ENCODE data around the gene NEDD4L.

Gene NEDD4L

GRCh38 chr18:58392324-58393000 is 348.4 kb downstream of the NEDD4L start (continued):
- TF ChIP-seq CTCF (tag by site-specific recombination; IDR thresholded peaks at IDR 0.05) (no peak), ZNF585B (tag by site-specific recombination; IDR thresholded peaks at IDR 0.05) (no peak), ZNF211 (tag by site-specific recombination; IDR thresholded peaks at IDR 0.05; ENCODE audit: low read depth) (no peak), ZNF837 (tag by site-specific recombination; IDR thresholded peaks at IDR 0.05) (no peak)
- TF ChIP-seq, protein P1, sequence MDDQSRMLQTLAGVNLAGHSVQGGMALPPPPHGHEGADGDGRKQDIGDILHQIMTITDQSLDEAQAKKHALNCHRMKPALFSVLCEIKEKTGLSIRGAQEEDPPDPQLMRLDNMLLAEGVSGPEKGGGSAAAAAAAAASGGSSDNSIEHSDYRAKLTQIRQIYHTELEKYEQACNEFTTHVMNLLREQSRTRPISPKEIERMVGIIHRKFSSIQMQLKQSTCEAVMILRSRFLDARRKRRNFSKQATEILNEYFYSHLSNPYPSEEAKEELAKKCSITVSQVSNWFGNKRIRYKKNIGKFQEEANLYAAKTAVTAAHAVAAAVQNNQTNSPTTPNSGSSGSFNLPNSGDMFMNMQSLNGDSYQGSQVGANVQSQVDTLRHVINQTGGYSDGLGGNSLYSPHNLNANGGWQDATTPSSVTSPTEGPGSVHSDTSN (CRISPR knock-in tag; IDR thresholded peaks at IDR 0.05) = no peak
- TF ChIP-seq, protein P2, sequence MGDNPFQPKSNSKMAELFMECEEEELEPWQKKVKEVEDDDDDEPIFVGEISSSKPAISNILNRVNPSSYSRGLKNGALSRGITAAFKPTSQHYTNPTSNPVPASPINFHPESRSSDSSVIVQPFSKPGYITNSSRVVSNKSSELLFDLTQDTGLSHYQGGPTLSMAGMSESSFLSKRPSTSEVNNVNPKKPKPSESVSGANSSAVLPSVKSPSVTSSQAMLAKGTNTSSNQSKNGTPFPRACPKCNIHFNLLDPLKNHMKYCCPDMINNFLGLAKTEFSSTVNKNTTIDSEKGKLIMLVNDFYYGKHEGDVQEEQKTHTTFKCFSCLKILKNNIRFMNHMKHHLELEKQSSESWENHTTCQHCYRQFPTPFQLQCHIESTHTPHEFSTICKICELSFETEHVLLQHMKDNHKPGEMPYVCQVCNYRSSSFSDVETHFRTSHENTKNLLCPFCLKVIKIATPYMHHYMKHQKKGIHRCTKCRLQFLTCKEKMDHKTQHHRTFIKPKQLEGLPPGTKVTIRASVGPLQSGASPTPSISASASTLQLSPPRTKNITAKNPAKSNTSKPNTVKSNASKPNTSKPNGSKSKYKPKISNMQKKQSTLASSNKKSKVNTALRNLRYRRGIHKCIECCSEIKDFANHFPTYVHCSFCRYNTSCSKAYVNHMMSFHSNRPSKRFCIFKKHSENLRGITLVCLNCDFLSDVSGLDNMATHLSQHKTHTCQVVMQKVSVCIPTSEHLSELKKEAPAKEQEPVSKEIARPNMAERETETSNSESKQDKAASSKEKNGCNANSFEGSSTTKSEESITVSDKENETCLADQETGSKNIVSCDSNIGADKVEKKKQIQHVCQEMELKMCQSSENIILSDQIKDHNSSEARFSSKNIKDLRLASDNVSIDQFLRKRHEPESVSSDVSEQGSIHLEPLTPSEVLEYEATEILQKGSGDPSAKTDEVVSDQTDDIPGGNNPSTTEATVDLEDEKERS (tag by site-specific recombination; IDR thresholded peaks at IDR 0.05) = no peak
- TF ChIP-seq, protein P3, sequence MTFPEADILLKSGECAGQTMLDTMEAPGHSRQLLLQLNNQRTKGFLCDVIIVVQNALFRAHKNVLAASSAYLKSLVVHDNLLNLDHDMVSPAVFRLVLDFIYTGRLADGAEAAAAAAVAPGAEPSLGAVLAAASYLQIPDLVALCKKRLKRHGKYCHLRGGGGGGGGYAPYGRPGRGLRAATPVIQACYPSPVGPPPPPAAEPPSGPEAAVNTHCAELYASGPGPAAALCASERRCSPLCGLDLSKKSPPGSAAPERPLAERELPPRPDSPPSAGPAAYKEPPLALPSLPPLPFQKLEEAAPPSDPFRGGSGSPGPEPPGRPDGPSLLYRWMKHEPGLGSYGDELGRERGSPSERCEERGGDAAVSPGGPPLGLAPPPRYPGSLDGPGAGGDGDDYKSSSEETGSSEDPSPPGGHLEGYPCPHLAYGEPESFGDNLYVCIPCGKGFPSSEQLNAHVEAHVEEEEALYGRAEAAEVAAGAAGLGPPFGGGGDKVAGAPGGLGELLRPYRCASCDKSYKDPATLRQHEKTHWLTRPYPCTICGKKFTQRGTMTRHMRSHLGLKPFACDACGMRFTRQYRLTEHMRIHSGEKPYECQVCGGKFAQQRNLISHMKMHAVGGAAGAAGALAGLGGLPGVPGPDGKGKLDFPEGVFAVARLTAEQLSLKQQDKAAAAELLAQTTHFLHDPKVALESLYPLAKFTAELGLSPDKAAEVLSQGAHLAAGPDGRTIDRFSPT (tag by site-specific recombination; IDR thresholded peaks at IDR 0.05) = no peak

DNA sequence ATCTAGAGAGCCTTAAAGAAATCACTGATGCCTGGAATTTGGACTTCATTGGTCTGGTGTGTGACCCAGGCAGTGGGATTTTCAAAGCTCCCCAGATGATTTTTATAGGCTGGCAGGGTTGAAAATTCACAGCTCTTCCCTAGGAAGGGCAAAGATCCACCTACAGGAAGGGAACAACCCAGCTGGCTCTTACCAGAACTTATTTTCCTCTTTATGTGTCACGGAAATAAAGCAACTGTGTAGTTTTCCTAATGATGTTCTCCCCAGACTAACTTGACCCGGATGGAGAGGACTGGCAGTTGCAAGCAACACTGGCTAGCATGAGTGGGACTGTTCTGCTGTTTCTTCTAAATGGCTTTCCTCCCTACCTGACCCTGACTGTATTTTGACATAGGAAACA is 349.3 kb downstream of the NEDD4L start:
- H3K4me3 ChIP-seq (ENCODE audit: low read depth, low read length) = no peak overlapping the region
- TF ChIP-seq ZNF521 (tag by site-specific recombination; IDR thresholded peaks at IDR 0.05) = no peak
- TF ChIP-seq ZNF791 (tag by site-specific recombination; IDR thresholded peaks at IDR 0.05) = no peak
- TF ChIP-seq ZNF423 (tag by site-specific recombination; IDR thresholded peaks at IDR 0.05) = no peak
- no peak for TF ChIP-seq ZNF2 (tag by site-specific recombination; IDR thresholded peaks at IDR 0.05)
- no peak for TF ChIP-seq ZNF555 (tag by site-specific recombination; conservative IDR thresholded peaks at IDR 0.05)
- TF ChIP-seq ZSCAN5A (tag by site-specific recombination; IDR thresholded peaks at IDR 0.05) = no peak
- no peak for TF ChIP-seq SP3 (tag by site-specific recombination; IDR thresholded peaks at IDR 0.05)
- TF ChIP-seq TCF7L2 (IDR thresholded peaks at IDR 0.05; ENCODE audit: borderline replicate concordance, low read depth, low read length) = no peak
- TF ChIP-seq ZNF792 (tag by site-specific recombination; IDR thresholded peaks at IDR 0.05) = no peak
- no peak for TF ChIP-seq ZNF223 (tag by site-specific recombination; IDR thresholded peaks at IDR 0.05)
- no peak for TF ChIP-seq SP7 (tag by site-specific recombination; IDR thresholded peaks at IDR 0.05)
- TF ChIP-seq ZNF510 (tag by site-specific recombination; IDR thresholded peaks at IDR 0.05; ENCODE audit: insufficient replicate concordance) = no peak
- TF ChIP-seq ZBTB21 (tag by site-specific recombination; IDR thresholded peaks at IDR 0.05) = no peak
- TF ChIP-seq ZBTB17 (tag by site-specific recombination; IDR thresholded peaks at IDR 0.05) = no peak
- TF ChIP-seq ZNF610 (tag by site-specific recombination; IDR thresholded peaks at IDR 0.05; ENCODE audit: borderline replicate concordance) = no peak
- H3K9me3 ChIP-seq (ENCODE audit: control insufficient read depth, insufficient read depth, low read depth, low read length) = no peaks in the 10 kb centered on the region
- H3K4me1 ChIP-seq (ENCODE audit: control insufficient read depth, insufficient read depth, low read length) = no peaks in the 10 kb centered on the region
- ChIA-PET POLR2A (no interaction called here), CTCF (interaction anchor here (0.7 to 2.0 kb wide), 5 partner anchors 8 to 350 kb away, joined by 3 to 7 read pairs (median 4); no protein-coding TSS in a partner anchor)
- H3K27ac ChIP-seq (ENCODE audit: extremely low read depth, low read depth, low read length) = no peak overlapping the region
- H3K36me3 ChIP-seq (ENCODE audit: control insufficient read depth in 2 of 2, insufficient read depth in 1 of 2, low read length in 2 of 2) = peaks cover 4 to 77% of the 10 kb centered on the region in 2 experiments; a peak in 1 of 3 replicates
